HUES64 (cell line): ENCODE data around the gene CPSF7.

Source experiments
- H3K27ac ChIP-seq: 2 replicates; pipeline ENCODE4 v1.7.0; 2013; ENCODE audit warnings: low read depth, low read length, inconsistent platforms
- H3K27me3 ChIP-seq: 2 replicates; pipeline ENCODE4 v1.6.1; 2013; ENCODE audit warnings: mild to moderate bottlenecking, low read length; ENCODE audit not compliant: insufficient read depth
- H3K36me3 ChIP-seq: 2 replicates; pipeline ENCODE4 v1.6.1; 2013; ENCODE audit warnings: mild to moderate bottlenecking, low read length; ENCODE audit not compliant: insufficient read depth
- H3K4me1 ChIP-seq: 2 replicates; pipeline ENCODE4 v1.6.1; 2013; ENCODE audit warnings: mild to moderate bottlenecking, low read length, moderate library complexity; ENCODE audit not compliant: insufficient read depth
- H3K4me3 ChIP-seq: 2 replicates; pipeline ENCODE4 v1.5.1; 2013; ENCODE audit warnings: mild to moderate bottlenecking, low read length, moderate library complexity
- H3K9ac ChIP-seq: 2 replicates; pipeline ENCODE4 v1.6.1; 2013; ENCODE audit warnings: mild to moderate bottlenecking, low read depth, low read length
- H3K9me3 ChIP-seq: 2 replicates; pipeline ENCODE4 v1.6.1; 2013; ENCODE audit warnings: low read depth, low read length; ENCODE audit not compliant: insufficient read depth
- WGBS: fragments of 150-250, 120-280 bp; methylation state at CpG from one replicate; pipeline ENCODE4 v1.1.7; 2013; ENCODE audit warnings: missing lambda C conversion rate; 5-methylcytosine and 5-hydroxymethylcytosine counted together

Gene CPSF7

DNA sequence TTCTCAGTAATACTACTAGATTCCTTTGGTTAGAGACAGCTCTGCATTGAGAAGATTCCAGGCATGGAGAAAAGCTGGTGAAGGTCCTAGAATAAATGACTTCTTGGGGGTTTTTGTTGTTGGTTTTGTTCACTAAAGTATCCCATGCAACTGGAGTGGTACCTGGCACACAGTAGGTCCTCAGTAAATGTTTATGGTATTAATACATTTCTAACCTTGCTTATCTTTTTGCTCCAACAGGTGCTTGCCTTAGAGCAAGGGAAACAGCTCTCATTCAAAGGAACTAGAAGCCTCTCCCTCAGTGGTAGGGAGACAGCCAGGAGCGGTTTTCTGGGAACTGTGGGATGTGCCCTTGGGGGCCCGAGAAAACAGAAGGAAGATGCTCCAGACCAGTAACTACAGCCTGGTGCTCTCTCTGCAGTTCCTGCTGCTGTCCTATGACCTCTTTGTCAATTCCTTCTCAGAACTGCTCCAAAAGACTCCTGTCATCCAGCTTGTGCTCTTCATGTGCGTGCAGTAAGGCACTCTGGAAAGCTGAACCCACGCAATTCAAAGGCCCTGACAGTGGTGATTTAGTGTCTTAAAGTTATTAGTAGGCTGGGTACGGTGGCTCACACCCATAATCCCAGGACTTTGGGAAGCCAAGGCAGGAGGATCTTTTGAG, 65.6 kb downstream of the CPSF7 start:
- Histone ChIP-seq H3K9me3 (no peaks in the 10 kb centered on the region), H3K36me3 (peaks cover 52% of the 10 kb centered on the region), H3K27ac (no peak overlapping the region), H3K4me1 (no peaks in the 10 kb centered on the region), H3K27me3 (no peaks in the 10 kb centered on the region), H3K4me3 (no peak overlapping the region), H3K9ac (no peak overlapping the region)
- 95% methylated on average over 5 of the region's 5 CpGs for WGBS

DNA sequence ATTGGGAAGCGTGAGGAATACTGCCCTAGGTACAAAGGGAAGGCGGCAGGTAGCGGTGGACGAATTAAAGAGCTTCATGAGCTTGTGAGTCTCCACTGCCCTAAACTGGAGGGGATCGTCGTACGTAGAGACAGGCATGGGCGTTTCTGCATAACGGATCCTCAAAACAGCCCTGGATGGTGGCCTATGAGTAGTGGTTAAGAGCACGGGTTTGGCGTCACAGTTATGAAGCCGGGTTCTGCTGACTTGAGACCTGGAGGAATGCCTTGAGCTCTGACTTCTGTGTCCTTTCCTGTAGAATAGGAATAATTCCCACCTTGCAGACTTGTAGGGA, 67.3 kb downstream of the CPSF7 start:
- Histone ChIP-seq H3K9me3 (no peaks in the 10 kb centered on the region), H3K4me1 (no peaks in the 10 kb centered on the region), H3K9ac (peak overlapping the region; percentile 99), H3K4me3 (peak overlapping the region; percentile 80), H3K27ac (peak overlapping the region; percentile 100), H3K27me3 (no peaks in the 10 kb centered on the region), H3K36me3 (peaks cover 37% of the 10 kb centered on the region)
- under 1% methylated on average over 12 of the region's 12 CpGs for WGBS

DNA sequence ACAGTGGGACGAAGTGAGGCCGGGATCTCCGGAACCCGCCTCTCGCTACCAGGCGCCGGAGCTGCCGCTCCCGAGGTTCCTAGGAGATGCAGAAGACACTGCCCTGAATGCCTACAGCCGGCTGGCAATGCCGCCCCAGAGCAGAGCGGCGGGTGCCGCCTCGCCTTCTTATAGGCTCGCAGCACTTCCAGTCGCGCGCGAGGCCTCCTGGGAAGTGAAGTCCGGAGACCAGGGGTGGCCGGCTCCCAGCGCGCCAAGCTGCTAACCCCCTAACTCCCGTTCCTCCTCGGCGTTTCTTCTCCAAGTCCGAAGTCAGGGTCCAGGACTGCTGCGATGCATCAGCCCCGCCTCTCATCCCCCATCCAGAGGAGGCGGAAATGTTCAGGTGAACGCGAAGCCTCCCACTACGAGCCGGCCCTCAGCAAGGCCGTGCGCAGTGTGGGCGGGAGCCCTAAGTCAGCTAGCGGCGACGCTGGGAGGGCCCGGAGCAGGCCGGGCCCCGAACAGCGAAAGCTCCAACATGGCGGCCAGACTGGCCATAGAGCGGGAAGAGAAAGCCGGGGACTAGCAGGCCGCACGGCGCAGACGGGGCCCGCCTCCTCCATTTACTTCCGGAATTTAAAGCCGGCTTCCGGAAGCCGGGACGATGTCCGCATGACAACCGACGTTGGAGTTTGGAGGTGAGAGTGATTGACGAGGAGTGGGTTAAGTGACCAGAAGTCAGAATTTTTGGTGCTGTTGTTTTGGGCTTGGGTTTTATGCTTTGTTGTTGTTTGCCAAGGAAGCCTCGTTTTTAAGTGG, 67.8 kb downstream of the CPSF7 start, which contains the start of the genes CYB561A3 and TMEM138:
Gene CYB561A3, minus strand, starts transcription at position 142 of the 801 bp plus-strand sequence. CDS start 5,169 bp downstream, outside the sequence.
Gene TMEM138, plus strand, starts transcription at position 634 of the 801 bp plus-strand sequence. CDS start 2,017 bp downstream, outside the sequence.
- Histone ChIP-seq H3K27ac (peak within 1 kb of the TSS; percentile 100), H3K4me1 (no peaks in the 10 kb centered on the region), H3K4me3 (peak within 1 kb of the TSS; percentile 80), H3K27me3 (no peaks in the 10 kb centered on the region), H3K9me3 (no peaks in the 10 kb centered on the region), H3K36me3 (peaks cover 31% of the 10 kb centered on the region), H3K9ac (peak within 1 kb of the TSS; percentile 99)
- WGBS, result under 1% methylated on average over 63 of the region's 63 CpGs

DNA sequence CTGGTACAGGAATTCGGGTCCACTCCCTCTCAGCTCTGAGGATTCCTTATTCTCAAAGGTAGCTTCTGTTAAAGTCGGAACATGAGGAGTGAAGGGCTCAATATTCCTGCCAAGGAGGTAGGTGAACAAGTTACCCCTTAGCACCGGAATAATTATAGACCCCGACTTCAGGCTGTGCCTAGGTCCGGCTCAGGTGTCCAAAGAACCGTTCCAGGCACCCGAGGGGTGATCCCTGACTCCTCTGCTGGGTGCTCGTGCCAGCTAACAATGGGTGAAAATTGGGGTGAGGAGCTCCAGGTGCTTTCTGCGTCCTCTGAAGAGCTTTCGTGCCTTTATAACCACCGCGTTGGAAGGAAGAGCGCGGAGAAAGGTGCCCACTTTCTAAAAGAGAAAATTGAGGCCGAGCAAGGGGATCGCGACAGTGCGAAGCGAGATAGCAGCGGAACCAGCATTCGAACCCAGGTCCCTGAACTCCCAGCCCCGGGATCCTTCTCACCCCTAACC, 68.5 kb downstream of the CPSF7 start:
- Histone ChIP-seq H3K9me3 (no peaks in the 10 kb centered on the region), H3K27me3 (no peaks in the 10 kb centered on the region), H3K36me3 (peaks cover 24% of the 10 kb centered on the region), H3K4me1 (no peaks in the 10 kb centered on the region), H3K27ac (peak overlapping the region; percentile 100), H3K4me3 (peak overlapping the region; percentile 80), H3K9ac (peak overlapping the region; percentile 99)
- WGBS, result 6% methylated on average over 22 of the region's 22 CpGs

DNA sequence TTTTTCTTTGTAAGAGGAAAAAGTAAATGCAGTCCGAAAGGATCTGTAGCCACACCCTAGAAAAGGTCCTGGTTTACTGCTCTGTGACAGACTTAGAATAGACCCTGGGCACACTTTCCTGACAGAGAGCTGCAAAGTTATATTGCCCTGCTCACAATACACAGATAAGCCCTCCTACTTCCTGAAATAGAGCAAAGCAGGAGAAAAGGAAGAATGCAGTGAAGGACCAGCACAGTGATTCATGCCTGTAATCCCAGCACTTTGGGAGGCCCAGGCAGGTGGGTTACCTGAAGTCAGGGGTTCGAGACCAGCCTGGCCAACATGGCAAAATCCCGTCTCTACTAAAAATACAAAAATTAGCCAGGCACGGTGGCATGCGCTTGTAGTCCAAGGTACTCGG, 70.3 kb downstream of the CPSF7 start:
- Histone ChIP-seq H3K9ac (no peak overlapping the region), H3K4me3 (no peak overlapping the region), H3K36me3 (peaks cover 11% of the 10 kb centered on the region), H3K27me3 (no peaks in the 10 kb centered on the region), H3K9me3 (no peaks in the 10 kb centered on the region), H3K27ac (no peak overlapping the region), H3K4me1 (no peaks in the 10 kb centered on the region)
- WGBS, result 96% methylated on average over 6 of the region's 6 CpGs

DNA sequence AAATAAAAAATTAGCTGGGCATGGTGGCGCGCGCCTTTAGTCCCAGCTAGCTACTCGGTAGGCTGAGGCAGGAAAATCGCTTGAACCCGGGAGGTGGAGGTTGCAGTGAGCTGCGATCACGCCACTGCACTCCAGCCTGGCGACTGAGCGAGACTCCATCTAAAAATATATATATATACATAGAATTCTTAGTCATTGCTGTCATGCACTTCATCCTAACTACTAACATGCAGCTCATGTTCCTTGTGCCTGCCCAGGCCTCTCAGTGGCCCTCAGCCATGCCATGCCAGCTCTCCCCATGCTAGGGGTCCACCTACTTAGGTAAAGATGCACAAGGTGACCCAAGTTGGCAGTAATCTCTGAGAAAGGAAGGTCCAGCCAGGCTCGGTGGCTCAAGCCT, 71.2 kb downstream of the CPSF7 start:
- H3K27me3 ChIP-seq, result no peaks in the 10 kb centered on the region
- no peaks in the 10 kb centered on the region for H3K4me1 ChIP-seq
- no peak overlapping the region for H3K9ac ChIP-seq
- H3K4me3 ChIP-seq, result no peak overlapping the region
- H3K36me3 ChIP-seq, result peaks cover 3% of the 10 kb centered on the region
- H3K9me3 ChIP-seq, result no peaks in the 10 kb centered on the region
- WGBS, result 98% methylated on average over 9 of the region's 11 CpGs
- no peak overlapping the region for H3K27ac ChIP-seq

DNA sequence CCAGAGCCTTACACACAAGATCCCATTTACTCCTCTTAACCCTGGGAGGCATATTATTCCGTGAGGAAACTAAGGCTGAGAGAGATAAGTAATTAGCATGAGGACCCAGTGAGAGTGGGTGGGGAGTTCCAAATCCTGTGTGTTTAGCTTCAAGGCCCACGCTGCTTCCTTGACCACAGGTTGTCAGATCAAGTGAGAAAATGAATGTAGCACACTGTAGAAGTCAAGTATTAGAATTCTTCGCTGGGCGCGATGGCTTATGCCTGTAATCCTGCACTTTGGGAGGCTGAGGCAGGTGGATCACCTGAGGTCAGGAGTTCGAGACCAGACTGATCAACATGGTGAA, 71.9 kb downstream of the CPSF7 start:
- Histone ChIP-seq H3K4me1 (no peaks in the 10 kb centered on the region), H3K36me3 (peaks cover 5% of the 10 kb centered on the region; the same call in 1 of the 2 replicates)
- 95% methylated on average over 6 of the region's 6 CpGs for WGBS

DNA sequence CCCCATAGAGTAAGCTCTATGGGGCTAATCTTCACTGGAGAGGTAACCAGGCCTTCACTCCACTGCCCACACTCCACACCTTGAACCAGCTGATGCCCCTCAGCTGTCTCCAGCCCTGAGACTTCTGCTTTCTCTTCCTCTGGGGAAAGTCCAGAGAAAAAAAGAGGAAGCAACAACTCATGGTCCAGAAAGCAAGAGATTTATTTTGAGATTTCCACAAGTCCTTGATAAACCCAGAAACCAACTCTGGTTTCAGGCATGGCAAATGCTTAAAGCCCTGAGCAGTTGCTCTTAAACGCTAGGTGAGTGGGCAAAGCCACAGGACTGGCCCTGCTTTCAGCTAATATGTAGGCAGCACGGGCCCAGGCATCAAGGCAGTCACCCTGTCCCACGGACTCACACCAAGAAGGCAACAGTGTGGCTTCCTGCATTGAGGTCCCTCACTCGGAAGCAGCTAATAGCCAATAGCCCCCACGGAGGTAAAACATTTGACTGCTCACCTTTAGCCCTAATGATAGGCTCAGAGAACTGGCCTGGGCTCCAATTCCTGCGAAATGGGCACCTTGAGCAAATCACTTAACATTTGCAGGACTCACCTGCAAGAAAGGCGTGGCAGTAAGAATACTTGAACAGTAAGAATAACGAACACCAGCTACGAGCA, 72.4 kb downstream of the CPSF7 start:
- Histone ChIP-seq H3K9me3 (no peaks in the 10 kb centered on the region), H3K9ac (no peak overlapping the region), H3K27me3 (no peaks in the 10 kb centered on the region), H3K36me3 (peaks cover 9% of the 10 kb centered on the region; the same call in 1 of the 2 replicates), H3K4me3 (no peak overlapping the region), H3K4me1 (no peaks in the 10 kb centered on the region), H3K27ac (no peak overlapping the region)
- WGBS, result 93% methylated on average over 9 of the region's 9 CpGs

More for the DNA sequence above, 71.9 kb downstream of the CPSF7 start:
- H3K4me3 ChIP-seq, result no peak overlapping the region
- H3K27me3 ChIP-seq, result no peaks in the 10 kb centered on the region
- no peak overlapping the region for H3K9ac ChIP-seq
- H3K9me3 ChIP-seq, result no peaks in the 10 kb centered on the region
- no peak overlapping the region for H3K27ac ChIP-seq

DNA sequence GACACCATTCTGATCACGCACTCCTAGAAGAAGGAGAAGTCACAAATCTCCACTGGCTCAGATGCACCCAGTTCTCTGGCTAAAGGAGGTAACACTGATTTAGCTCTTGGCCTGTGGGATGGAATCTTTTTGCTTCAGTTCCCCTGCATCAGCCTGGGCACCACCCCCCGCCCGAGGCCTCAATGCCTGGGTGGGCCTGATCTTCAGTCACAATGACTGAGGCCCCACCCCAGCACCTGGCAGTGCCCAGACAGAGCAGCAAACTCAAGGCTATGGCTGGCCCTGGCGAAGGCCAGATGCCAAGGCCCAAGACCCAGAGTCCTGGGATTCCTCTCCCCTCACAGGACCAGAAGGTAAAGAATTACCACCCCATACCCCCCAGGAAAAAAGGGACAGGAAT, 73.1 kb downstream of the CPSF7 start:
- no peak overlapping the region for H3K4me3 ChIP-seq
- H3K9me3 ChIP-seq, result no peaks in the 10 kb centered on the region
- no peaks in the 10 kb centered on the region for H3K27me3 ChIP-seq
- H3K9ac ChIP-seq, result no peak overlapping the region
- no peaks in the 10 kb centered on the region for H3K4me1 ChIP-seq
- H3K36me3 ChIP-seq, result peaks cover 13% of the 10 kb centered on the region
- WGBS, result 95% methylated on average over 4 of the region's 4 CpGs
- no peak overlapping the region for H3K27ac ChIP-seq

DNA sequence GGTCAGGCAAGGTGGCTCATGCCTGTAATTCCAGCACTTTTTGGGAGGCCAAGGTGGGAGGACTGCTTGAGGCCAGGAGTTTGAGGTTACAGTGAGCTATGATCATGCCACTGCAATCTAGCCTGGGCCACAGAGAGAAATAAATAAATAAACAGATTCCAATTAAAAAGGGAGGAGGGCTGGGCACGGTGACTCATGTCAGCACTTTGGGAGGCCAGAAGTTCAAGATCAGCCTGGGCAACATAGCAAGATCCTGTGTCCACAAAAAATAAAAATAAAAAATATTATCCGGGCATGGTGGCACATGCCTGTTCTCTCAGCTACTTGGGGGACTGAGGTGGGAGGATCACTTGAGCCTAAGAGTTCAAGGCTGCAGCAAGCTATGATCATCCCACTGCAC, 75.6 kb downstream of the CPSF7 start:
- Histone ChIP-seq H3K27me3 (no peaks in the 10 kb centered on the region), H3K27ac (no peak overlapping the region), H3K4me3 (no peak overlapping the region), H3K4me1 (no peaks in the 10 kb centered on the region), H3K9ac (no peak overlapping the region), H3K36me3 (peaks cover 19% of the 10 kb centered on the region), H3K9me3 (no peaks in the 10 kb centered on the region)
- WGBS, result 100% methylated on average over 2 of the region's 2 CpGs
